GM21723 (cell line): Measurements from ENCODE around the gene HLA-B.
"Not testable (repeated sequence)": the region's sequence is repeated elsewhere in the genome, so short reads cannot be mapped to it uniquely, and the experiment has no call there.

Experiments
- ATAC-seq: cut with Tn5 transposase; IDR thresholded peaks from one replicate; pipeline ENCODE4 v1.9.1; 2021; ENCODE audit warnings: mild to moderate bottlenecking, moderate library complexity; ENCODE audit not compliant: unreplicated experiment

The HLA-B gene

DNA sequence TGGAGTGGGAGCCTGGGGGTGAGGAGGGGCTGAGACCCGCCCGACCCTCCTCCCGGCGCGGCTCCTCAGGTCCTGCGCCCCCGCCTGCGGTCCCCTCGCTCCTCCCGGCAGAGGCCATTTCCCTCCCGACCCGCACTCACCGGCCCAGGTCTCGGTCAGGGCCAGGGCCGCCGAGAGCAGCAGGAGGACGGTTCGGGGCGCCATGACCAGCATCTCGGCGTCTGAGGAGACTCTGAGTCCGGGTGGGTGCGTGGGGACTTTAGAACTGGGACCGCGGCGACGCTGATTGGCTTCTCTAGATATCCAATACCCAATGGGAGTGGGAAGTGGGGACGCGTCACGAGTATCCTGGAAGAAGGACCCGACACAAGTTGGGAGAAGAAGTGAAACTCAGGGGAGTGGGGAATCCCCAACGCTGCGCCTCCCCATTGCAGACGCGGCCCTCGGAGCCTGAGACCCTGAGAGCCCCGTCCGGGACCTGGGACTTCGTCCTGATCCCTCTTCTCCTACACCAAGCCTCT lies at the start of gene HLA-B:
HLA-B (minus strand) TSS at position 234 of the 521 bp plus-strand sequence; CDS start at position 213, 21 bp downstream.
- ATAC-seq, result peak; percentile 66

DNA sequence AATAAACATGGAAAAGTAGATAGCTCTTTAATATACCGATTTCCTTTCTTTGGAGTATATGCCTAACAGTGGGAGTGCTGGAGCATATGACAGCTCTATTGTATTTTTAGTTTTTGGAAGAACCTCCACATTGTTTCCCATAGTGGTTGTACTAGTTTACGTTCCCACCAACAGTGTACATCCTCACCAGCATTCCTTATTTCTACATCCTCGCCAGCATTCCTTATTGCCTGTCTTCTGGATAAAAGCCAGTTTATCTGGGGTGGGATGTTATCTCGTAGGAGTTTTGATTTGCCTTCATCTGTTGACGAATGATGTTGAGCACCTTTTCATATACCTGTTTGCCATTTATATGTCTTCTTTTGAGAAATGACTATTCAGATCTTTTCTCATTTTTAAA lies 49.0 kb upstream of the HLA-B start:
- ATAC-seq, result no peak

DNA sequence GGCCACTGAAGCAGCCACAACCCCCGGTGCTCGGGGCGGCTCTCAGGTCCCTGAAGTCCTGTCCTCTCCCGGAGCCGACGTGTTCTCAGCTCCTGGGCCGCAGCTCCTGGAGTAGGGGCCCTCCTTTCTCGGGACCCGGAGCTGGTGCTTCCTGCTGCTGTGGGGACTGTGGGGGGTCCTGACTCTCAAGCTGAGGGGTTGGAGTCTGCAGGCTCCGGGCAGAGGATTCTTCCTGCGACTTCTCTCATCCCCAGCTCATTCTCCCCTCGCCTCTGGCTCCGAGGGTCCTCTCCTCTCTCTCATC lies 47.0 kb upstream of the HLA-B start:
- not testable (repeated sequence) for ATAC-seq

DNA sequence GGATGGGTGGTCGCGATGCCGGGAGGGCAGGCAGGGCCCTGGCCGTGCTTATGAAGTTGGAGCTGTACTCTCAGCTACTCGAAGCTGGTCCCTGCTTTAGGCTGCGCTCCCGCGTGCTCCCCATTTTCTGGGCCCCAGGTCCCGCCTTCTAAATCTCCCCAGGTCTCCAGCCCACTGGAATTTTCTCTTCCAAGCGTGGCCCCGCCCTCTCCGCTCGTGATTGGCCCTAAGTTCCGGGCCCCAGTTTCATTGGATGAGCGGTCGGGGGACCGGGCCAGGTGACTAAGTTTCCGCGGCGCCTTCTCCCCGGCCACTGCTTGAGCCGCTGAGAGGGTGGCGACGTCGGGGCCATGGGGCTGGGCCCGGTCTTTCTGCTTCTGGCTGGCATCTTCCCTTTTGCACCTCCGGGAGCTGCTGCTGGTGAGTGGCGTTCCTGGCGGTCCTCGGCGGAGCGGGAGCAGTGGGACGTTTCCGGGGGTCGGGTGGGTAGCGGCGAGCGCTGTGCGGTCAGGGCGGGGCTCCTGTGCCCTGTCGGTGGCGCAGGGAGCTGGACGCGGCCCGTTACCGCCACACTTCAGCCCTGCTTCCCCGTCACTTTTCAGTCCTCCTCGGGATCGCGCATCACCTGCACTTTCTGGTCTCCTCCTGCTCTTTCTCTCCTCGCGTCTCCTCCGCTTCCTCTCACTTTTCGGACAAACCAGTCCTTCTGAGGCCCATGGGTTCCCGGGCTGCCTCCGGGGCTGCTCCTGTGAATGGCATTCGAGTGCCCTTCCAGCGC lies 46.5 kb upstream of the HLA-B start, which contains the start of gene MICA:
MICA (plus strand) TSS at position 313 of the 778 bp plus-strand sequence; CDS start at position 351, 38 bp downstream.
- peak; percentile 58 for ATAC-seq

DNA sequence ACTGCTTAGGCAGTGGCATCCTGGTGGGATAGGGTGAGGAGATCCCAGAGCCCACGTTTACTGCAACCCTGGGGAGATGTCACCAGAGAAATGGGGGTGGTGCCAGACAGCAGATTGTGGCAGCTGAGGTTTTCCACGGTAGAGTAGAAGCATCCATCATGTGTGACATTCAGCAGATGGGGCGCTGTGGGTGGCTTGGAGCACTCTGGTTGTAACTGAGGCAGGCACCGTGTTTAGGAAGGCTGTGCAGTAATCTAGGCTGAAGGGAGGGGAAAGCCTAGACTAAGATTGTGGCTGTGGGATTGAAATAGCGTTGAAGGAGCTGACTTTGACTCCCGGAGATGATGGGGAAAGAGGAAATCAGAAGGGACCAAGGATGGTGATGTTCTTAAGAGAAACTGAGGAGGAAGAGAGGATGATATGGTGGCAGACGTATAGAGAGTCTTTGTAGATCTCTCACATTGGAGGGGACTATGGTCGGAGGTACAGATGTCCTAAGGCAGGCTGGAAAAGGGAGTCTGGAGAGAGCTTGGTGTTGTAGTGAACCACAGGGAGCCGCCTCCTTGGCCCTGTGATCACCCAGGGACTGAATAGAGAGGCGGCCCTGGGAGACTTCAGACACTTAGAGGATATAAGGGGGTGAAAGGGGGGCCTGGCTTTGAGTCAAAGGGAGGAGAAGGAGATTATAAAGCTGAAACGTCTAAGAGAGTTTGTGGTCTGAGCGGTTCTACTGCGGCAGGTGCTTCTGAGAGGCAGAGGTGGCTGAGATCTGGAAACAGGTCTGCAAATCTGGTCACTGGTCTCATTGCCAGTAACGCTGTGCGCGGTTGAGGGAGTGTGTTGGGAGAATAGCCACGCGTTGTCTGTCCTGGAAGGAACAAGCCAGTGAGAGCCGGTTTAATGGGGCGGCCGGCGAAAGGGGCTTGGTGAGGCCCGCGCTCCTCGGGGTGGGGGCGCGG lies 45.6 kb upstream of the HLA-B start:
- peak; percentile 5 for ATAC-seq

DNA sequence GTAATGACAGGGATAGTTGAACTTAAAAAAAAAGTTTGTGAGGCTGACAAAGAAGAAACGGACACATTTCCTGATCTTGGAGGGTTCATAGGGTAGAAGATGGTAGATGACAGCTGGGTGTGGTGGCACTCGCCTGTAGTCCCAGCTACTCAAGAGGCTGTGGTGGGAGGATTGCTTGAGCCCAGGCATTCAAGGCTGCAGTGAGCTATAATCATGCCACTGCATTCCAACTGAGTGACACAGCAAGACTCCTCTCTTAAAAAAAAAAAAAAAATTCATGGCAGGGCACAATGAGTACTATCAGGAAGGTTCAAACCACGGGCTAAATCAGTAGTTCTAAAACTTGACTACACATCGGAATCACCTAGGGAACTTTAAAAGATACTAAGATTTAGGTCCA lies 44.4 kb upstream of the HLA-B start:
- ATAC-seq, result no peak

DNA sequence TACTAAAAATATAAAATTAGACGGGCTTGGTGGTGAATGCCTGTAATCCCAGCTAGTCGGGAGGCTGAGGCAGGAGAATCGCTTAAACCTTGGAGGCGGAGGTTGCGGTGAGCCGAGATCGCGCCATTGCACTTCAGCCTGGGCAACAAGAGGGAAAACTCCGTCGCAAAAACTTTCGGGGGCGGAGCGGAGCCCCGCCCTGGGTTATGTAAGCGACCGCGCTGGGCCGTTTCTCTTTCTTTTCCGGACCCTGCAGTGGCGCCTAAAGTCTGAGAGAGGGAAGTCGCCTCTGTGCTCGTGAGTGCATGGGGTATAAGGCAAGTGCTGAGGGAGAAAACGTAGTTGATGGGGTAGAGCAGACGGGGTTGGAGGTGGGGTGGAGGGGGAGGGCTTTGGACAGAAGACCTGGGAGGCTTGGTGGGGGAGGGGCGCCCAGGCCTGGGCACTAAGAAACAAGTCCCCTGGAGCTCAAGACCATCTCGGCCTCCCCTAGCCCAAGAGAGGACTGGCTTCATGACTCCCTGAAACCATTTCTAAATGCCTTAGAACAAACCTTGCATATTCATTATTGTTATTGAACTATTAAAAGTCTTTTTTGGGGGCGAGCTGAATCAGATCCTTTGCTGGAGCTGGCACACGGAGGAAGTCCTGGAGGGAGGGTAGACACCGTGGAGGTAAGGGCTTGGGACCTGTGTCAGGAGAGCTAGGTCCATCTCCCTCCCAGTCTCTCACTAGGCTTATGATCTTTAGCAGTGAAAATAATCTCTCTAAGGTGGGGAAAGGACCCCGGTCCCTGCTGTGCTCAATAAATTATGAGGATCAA lies 43.7 kb upstream of the HLA-B start:
- peak; percentile 38 for ATAC-seq

DNA sequence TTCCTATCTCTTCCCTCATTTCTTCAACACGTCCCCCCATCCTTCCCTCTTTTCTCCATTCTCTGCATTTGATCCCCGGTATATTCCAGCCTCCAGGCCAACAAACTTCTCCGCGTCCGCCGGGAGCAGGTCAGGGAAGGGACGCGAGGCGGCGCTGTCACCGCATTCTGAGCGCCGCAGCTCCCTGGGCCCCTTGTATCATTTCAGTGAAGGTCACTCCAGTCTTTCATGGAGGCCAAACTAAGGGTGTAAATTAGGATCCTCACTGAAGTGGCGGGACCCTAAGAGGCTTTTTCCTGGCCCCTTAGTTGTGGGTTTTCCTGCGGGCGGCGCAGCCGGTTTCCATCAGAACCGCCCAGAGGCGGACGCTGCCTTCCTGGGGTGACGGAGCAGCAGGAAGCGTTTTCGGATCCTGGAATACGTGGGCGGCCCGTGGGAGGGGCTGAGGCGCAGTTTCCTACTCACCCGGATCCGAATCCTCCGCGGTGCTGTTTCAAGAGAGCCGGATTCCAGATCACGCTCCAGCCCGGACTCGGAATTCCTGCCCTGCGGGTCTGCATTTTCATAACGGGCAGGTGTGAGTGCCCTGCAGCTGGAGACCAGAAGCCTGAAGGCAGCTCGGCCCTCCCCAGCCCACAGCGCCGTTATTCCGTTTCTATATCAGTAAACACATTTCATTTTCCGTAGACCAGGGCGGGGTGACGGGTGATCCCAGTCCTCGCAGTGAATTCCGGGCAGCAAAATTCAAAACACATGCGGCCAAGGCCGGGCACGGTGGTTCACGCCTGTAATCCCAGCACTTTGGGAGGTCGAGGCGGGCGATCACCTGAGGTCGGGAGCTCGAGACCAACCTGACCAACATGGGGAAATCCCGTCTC lies 42.8 kb upstream of the HLA-B start:
- peak; percentile 38 for ATAC-seq

DNA sequence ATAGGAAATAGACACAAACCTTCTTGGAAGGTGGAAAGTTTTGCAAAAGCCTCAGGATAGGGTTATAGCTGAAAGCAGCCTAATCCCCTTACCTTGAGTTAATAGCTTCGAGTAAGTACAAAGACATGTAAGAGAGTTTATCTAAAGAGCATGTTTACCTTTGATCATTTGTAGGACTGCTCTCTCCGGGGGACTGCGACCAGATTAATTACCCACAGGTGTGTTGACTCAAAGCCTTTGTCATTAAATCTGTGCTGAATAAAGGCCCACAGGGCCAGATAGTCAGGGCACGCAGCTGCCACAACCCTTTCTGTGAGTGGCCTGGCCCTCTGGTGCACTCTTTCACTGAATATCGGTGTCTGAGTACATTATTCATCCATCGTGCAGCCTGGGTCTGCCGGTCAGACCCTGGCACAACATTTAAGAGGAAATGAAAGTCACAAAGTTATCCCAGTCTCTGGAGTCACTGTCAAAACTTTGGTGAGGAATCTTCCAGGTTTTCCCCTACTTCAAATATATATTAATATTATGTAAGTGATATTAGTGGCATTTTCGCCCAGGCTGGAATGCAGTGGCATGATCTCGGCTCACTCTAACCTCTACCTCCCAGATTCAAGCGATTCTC lies 41.0 kb upstream of the HLA-B start:
- ATAC-seq, result no peak

DNA sequence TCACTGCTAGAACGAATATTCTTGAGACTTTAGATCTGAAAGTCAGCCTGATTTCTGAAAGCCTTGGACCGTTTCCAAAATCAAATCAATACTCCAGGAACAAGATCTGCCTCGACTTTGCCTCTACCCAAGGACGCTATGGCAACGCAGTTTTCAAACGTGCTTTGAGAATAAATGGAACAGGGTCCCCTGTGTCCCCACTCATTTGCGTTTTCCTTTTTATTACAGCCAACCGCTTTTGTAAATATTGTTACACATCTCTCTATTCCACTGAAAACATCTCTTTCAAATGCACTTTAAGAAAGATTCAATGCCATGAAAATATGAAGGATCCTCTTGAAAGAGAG lies 40.1 kb upstream of the HLA-B start:
- ATAC-seq, result not testable (repeated sequence)

DNA sequence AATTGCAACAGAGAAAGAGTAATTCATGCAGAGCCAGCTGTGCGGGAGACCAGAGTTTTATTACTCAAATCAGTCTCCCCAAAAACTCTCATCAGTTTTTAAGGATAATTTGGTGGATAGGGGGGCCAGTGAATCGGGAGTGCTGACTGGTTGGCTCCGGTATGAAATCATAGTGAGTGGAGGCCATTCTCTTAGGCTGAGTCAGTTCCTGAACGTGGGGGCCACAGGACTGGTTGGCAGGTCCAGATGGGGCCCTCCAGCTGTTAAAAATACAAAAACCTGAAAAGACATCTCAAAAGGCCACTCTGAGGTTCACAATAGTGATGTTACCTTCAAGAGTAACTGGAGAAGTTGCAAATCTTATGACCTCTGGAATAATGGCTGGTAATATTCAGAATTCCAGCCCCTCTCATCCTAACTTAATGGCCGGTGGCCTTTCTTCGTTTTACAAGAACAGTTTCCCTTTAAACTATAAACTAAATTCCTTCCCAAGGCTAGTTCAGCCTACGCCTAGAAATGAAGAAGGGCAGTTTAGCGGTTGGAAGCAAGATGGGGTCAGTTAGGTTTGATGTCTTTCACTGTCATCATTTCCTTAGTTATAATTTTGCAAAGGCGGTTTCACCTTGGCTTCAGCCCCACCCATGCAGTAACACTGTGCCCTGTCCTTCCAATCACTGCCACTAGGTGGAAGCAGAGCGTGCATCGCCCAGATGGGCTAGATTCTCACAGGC lies 39.6 kb upstream of the HLA-B start:
- ATAC-seq, result no peak

DNA sequence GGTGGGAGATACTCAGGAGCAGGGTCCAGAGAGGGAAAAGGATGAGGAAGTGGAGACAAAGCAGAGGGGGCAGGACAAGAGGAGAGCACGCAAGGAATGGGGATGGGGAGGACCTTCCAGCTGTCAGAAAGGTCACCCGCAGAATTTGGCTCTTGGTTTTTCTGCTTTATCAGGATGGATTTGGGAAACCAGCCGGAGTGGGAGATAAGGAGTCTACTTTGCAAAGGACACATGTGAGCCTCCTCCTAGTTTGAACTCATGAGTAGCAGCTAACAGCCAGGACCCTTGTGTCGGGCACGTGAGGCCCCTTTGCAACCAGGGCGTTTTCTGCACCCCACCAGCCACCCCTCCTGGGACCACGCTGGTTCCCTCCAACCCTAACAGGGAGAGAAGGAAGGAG lies 38.9 kb upstream of the HLA-B start:
- ATAC-seq, result no peak

DNA sequence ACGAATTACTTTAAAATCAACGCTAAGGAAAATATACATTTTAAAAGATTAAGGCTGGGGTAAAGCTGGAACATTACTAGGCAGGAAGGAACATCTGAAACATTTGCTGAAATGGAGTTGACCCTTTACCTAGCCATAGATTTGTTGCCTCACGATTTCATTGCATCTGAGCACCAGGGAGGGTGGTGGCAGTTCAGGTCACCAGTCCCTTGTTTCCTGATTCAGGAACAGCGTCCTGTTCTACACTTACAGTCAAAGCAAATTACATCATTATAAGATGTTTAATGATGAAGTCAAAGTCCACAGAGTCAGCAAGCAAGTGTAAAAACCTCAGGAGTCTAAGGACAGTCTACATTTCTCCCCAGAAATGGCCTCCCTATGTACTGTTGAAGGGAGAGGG lies 37.4 kb upstream of the HLA-B start:
- no peak for ATAC-seq

DNA sequence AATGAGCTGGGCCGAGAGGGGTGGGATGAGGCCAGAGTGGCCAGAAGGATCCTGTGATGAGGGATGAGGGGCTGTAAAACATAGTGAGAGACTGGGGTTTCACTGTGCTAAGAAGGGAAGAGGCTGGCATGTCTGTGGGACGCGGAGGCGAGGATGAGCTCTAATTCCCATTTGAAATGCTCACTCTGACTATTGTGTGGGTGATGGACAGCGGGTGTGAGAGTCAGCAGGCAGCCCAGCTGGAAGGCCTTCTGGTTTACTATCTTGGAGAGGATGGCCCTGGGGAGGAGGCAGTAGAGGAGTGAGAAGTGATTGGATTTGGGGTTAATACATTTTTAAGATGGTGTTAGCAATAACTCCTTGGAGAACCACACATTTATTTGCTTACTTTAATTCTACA lies 37.0 kb upstream of the HLA-B start:
- ATAC-seq, result no peak

DNA sequence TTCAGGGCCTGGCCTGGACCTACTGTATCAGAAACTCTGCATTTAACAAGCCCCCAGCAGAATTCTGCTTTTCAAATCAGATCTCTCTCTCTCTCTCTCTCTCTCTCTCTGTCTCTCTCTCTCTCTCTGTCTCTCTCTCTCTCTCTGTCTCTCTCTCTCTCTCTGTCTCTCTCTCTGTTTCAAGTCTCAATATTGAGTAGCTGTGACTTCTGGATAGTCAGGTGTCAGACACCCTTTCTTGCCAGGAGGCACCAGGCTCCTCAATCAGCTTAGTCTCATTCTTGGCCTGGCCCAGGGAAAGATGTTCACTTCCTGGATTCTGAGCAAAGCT lies 32.8 kb upstream of the HLA-B start:
- not testable (repeated sequence) for ATAC-seq

DNA sequence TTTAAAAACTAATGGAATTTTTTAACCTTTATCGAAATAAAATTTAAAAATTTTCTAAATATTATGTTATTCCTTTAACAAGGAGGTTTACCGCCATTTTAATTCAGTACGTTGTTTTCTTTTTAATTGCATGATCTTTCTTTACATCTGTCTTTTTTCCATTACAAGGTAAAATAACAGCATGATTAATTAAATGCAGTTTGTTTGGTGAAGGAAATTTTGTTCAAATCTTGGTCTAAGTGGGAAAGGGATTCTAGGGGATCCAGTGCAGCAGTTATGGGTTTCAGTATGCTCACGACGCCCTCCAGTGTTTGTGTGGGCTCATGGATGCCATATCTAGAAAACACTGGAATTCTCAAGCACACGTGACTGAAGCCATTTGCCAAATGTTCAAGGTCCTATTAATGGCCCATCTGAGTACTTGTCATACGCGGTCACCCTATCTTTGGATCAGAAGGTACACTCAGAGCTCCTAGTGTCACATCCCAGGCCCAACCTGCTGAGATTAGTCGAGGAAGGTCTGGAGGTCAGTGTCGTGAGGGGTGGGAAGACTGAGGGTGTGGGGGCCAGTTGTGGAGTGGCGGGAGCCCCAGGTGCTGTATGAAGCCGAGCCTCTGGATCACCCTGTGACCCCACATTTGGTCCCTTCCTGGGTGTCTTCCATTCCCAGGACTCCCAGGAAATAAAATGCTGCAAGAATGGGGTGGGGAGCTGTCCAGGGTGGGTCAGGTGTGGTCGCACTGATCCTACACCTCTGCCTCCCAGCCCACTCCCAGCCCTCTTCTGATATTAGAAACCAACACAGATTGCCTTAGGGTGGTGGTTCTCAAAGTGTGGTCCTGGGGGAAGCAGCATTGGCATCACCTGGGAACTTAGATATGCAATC lies 32.2 kb upstream of the HLA-B start:
- ATAC-seq, result not testable (repeated sequence)

DNA sequence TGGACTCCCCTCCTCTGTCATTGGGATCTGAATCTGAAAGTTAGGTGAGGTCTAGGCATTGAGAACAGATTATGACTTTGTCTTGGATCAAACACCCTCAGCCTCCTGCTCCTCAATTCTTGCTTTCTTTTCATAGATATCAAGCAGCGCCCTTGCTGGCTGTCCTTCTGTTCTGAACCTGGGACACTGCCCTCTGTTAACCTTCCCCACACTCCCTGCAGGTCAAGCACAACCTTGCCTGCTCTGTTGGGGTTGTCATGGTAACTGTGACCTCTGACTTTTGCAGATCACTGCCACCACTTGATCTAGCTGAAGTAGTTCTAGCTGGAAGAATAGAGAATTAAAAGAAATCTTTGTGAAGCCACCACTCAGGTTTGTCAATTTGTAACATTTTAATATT lies 30.0 kb upstream of the HLA-B start:
- ATAC-seq, result no peak

DNA sequence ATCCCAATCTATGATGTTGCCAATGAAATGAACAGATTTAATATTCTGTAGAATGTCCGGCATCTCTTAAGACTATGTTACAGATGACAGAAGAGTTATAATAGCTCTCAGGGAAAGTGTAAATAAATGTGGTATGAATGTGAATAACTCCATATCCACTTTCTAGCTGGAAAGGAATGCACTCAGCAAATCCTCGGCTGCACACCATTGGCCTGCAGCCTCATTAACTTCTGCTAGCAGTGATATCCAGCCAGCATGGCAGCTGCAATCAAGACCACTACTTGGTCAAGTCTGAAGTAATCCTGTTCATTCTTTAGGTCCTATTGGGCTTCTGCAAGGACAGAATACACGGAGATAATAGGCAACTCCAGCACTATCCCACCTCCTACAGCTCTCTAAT lies 29.1 kb upstream of the HLA-B start:
- no peak for ATAC-seq
